ENCODE measurements around the gene MANF.

Gene MANF

DNA sequence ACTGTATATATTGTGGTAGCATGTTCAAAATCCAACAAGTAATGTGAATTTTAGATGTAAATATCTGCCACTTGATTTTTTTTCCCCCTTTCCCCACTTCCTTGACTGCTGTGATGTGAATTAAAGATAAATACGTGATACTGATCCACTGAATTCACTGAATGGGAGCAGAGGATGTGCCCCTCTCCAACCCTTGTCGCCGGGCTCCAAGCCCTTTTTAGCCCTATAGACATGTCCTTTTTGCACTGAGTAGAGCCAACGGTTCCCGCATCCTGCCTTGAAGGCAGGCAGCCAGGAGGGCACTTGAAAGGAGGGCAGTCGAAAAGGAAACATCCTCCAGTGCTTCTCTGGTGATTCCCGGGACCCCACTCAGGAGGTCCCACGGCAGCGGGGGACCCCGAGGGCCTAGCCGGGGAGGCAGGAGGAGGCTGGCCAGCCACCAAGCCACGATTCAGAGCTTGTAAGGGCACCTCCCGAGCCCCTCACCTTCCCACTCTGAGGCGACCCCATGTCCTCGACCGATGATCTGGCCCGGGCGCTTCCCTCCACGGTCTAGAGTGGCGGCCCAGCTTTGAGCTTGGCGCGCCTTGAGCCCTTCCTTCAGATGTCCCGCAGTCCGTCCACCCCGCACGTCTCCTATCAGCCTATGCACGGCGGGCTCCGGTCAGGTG lies 901 bp upstream of the MANF start:
- H3K27ac ChIP-seq (ENCODE audit: low read depth, low read length): peak overlapping the region; percentile 73
- H3K36me3 ChIP-seq (ENCODE audit: control insufficient read depth, low read length): peaks cover 48% of the 10 kb centered on the region
- H3K4me2 ChIP-seq (ENCODE audit: low read length): peak overlapping the region; percentile 76
- H3K4me3 ChIP-seq (ENCODE audit: low read length): peak overlapping the region; percentile 97
- H3K9me2 ChIP-seq (replicated peaks; ENCODE audit: control insufficient read depth, low read length): no peaks in the 10 kb centered on the region
- H3K27me3 ChIP-seq (ENCODE audit: control insufficient read depth, low read length): no peaks in the 10 kb centered on the region
- H3K4me1 ChIP-seq (ENCODE audit: control insufficient read depth, low read length): peaks cover 42% of the 10 kb centered on the region
- H4K20me1 ChIP-seq (ENCODE audit: control insufficient read depth, insufficient read depth, low read depth, low read length): 0 out of 2 replicates have a peak, but pooled peaks cover 3% of the 10 kb centered on the region
- no peaks in the 10 kb centered on the region for H3K9me3 ChIP-seq (ENCODE audit: control insufficient read depth, insufficient read depth, low read length)
- peaks cover 55% of the 10 kb centered on the region for H3K79me2 ChIP-seq (ENCODE audit: control insufficient read depth, low read length)
- H3F3A ChIP-seq (ENCODE audit: control insufficient read depth, insufficient read depth): peaks cover 22% of the 10 kb centered on the region
- TF ChIP-seq, protein P1, sequence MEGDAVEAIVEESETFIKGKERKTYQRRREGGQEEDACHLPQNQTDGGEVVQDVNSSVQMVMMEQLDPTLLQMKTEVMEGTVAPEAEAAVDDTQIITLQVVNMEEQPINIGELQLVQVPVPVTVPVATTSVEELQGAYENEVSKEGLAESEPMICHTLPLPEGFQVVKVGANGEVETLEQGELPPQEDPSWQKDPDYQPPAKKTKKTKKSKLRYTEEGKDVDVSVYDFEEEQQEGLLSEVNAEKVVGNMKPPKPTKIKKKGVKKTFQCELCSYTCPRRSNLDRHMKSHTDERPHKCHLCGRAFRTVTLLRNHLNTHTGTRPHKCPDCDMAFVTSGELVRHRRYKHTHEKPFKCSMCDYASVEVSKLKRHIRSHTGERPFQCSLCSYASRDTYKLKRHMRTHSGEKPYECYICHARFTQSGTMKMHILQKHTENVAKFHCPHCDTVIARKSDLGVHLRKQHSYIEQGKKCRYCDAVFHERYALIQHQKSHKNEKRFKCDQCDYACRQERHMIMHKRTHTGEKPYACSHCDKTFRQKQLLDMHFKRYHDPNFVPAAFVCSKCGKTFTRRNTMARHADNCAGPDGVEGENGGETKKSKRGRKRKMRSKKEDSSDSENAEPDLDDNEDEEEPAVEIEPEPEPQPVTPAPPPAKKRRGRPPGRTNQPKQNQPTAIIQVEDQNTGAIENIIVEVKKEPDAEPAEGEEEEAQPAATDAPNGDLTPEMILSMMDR (IDR thresholded peaks at IDR 0.05; ENCODE audit: low read depth, low read length, poor library complexity, severe bottlenecking): no peak
- no peak for TF ChIP-seq EZH2phosphoT487 (IDR thresholded peaks at IDR 0.05; ENCODE audit: borderline replicate concordance, low read length)

DNA sequence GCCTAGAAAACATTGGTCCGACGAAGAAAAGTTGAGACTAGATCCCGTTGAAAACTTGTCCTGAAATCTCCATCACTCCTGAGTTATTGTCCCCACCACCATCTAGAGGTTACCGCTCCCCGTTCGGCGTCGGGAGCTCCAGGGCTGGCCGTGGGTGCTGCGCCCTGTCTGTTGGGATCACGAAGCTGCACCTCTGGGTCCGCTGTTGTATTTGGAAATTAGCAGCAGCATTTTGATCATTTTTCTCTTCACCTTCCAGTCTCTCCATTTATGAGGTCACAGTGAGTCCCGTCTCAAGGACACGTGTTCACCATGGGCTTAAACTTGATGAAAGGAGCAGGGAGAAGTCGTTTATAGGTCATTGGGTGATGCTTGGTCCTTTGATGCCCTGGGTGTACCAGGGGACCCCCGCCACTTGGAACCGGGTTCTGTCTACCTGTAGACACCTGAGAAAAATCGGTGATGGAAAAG lies 565 bp downstream of the MANF start:
- TF ChIP-seq EZH2phosphoT487 (IDR thresholded peaks at IDR 0.05; ENCODE audit: borderline replicate concordance, low read length): no peak
- TF ChIP-seq, protein P1 (IDR thresholded peaks at IDR 0.05; ENCODE audit: low read depth, low read length, poor library complexity, severe bottlenecking): no peak
- H3K4me2 ChIP-seq (ENCODE audit: low read length): peak overlapping the region; percentile 74
- H3K4me1 ChIP-seq (ENCODE audit: control insufficient read depth, low read length): peaks cover 56% of the 10 kb centered on the region
- H3K27ac ChIP-seq (ENCODE audit: low read depth, low read length): peak overlapping the region; percentile 49
- H3F3A ChIP-seq (ENCODE audit: control insufficient read depth, insufficient read depth): peaks cover 36% of the 10 kb centered on the region
- H4K20me1 ChIP-seq (ENCODE audit: control insufficient read depth, insufficient read depth, low read depth, low read length): 0 out of 2 replicates have a peak, but pooled peaks cover 3% of the 10 kb centered on the region
- H3K27me3 ChIP-seq (ENCODE audit: control insufficient read depth, low read length): no peaks in the 10 kb centered on the region
- H3K4me3 ChIP-seq (ENCODE audit: low read length): peak overlapping the region; percentile 97
- H3K79me2 ChIP-seq (ENCODE audit: control insufficient read depth, low read length): peaks cover 67% of the 10 kb centered on the region
- H3K36me3 ChIP-seq (ENCODE audit: control insufficient read depth, low read length): peaks cover 63% of the 10 kb centered on the region
- H3K9me2 ChIP-seq (replicated peaks; ENCODE audit: control insufficient read depth, low read length): no peaks in the 10 kb centered on the region
- H3K9me3 ChIP-seq (ENCODE audit: control insufficient read depth, insufficient read depth, low read length): no peaks in the 10 kb centered on the region

DNA sequence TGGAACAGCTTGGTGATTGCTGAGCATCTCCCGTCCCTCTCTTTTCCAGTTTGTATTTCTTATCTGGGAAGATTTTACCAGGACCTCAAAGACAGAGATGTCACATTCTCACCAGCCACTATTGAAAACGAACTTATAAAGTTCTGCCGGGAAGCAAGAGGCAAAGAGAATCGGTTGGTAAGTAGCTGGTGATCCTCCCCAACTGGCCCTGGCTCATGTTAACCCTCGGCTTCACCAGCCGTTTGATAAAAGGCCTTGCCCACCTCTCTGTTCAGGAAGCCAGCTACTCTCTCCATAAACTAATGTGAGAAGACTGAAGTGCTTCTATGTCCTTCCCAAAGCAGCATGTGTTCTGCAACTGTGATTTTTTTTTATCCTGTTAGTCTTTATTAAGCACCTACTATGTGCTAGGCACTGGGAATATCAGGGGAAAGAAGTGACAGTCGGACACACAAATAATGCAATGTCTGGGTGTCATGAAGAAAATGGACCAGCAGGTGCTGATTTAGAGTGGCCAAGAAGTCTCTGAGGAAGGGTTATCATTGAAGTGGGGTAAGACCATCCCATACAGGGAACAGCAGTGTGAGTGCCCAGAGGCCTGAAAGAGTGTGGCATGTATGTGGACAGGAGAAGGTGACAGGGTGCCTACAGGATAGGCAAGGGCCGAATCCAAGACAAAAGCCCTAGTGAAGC lies 1.2 kb downstream of the MANF start:
- TF ChIP-seq, protein P1 (IDR thresholded peaks at IDR 0.05; ENCODE audit: low read depth, low read length, poor library complexity, severe bottlenecking): no peak
- TF ChIP-seq EZH2phosphoT487 (IDR thresholded peaks at IDR 0.05; ENCODE audit: borderline replicate concordance, low read length): no peak
- peaks cover 58% of the 10 kb centered on the region for H3K4me1 ChIP-seq (ENCODE audit: control insufficient read depth, low read length)
- no peaks in the 10 kb centered on the region for H3K27me3 ChIP-seq (ENCODE audit: control insufficient read depth, low read length)
- peak overlapping the region; percentile 97 for H3K4me3 ChIP-seq (ENCODE audit: low read length)
- peak overlapping the region; percentile 74 for H3K4me2 ChIP-seq (ENCODE audit: low read length)
- 0 out of 2 replicates have a peak, but pooled peaks cover 3% of the 10 kb centered on the region for H4K20me1 ChIP-seq (ENCODE audit: control insufficient read depth, insufficient read depth, low read depth, low read length)
- H3K27ac ChIP-seq (ENCODE audit: low read depth, low read length): peak overlapping the region; percentile 49
- H3F3A ChIP-seq (ENCODE audit: control insufficient read depth, insufficient read depth): peaks cover 37% of the 10 kb centered on the region
- no peaks in the 10 kb centered on the region for H3K9me2 ChIP-seq (replicated peaks; ENCODE audit: control insufficient read depth, low read length)
- H3K79me2 ChIP-seq (ENCODE audit: control insufficient read depth, low read length): peaks cover 71% of the 10 kb centered on the region
- H3K36me3 ChIP-seq (ENCODE audit: control insufficient read depth, low read length): peaks cover 65% of the 10 kb centered on the region
- no peaks in the 10 kb centered on the region for H3K9me3 ChIP-seq (ENCODE audit: control insufficient read depth, insufficient read depth, low read length)

Measured in DOHH2 (cell line).